Retinal pigment epithelial cell (primary cell): Measurements from ENCODE around the gene GSTM1.

Source experiments
- DNase-seq: peaks from one replicate; pipeline ENCODE4 v3.0.0-alpha.2; 2010; ENCODE audit warnings: low read depth
- H3K4me3 ChIP-seq: 2 replicates; pipeline ENCODE4 v1.5.1; 2011; ENCODE audit warnings: mild to moderate bottlenecking, low read length, control low read depth, moderate library complexity
- CTCF ChIP-seq: conservative IDR thresholded peaks from 2 replicates; pipeline ENCODE4 v1.5.1; 2011; ENCODE audit warnings: low read depth, low read length, control low read depth, inconsistent platforms

Gene GSTM1

GRCh38 chr1:109721971-109722370 lies 34.4 kb downstream of the GSTM1 start:
- H3K4me3 ChIP-seq = no peak overlapping the region

GRCh38 chr1:109722908-109723691 lies 35.5 kb downstream of the GSTM1 start:
- no peak overlapping the region for H3K4me3 ChIP-seq
- TF ChIP-seq CTCF = no peak
- DNase-seq = no peak

More at GRCh38 chr1:109721971-109722370, 34.4 kb downstream of the GSTM1 start:
- TF ChIP-seq CTCF = no peak
- no peak for DNase-seq

- no peak for TF ChIP-seq CTCF
- H3K4me3 ChIP-seq = no peak overlapping the region
- no peak for DNase-seq
Observed at GRCh38 chr1:109724933-109725332, 37.3 kb downstream of the GSTM1 start.

GRCh38 chr1:109725510-109725909 lies 37.9 kb downstream of the GSTM1 start:
- H3K4me3 ChIP-seq = no peak overlapping the region
- no peak for TF ChIP-seq CTCF
- no peak for DNase-seq

- no peak for DNase-seq
- no peak for TF ChIP-seq CTCF
- H3K4me3 ChIP-seq = no peak overlapping the region
Observed at GRCh38 chr1:109726007-109726406, 38.4 kb downstream of the GSTM1 start.

GRCh38 chr1:109726728-109727373 lies 39.2 kb downstream of the GSTM1 start:
- H3K4me3 ChIP-seq = no peak overlapping the region
- TF ChIP-seq CTCF = no peak

GRCh38 chr1:109728870-109729269 lies 41.3 kb downstream of the GSTM1 start:
- DNase-seq = no peak
- no peak overlapping the region for H3K4me3 ChIP-seq
- no peak for TF ChIP-seq CTCF

More at GRCh38 chr1:109726728-109727373, 39.2 kb downstream of the GSTM1 start:
- no peak for DNase-seq
